ENCODE results near the gene RNU2-1.
"Not testable (repeated sequence)": the region's sequence is repeated elsewhere in the genome, so short reads cannot be mapped to it uniquely, and the experiment has no call there.

DNA sequence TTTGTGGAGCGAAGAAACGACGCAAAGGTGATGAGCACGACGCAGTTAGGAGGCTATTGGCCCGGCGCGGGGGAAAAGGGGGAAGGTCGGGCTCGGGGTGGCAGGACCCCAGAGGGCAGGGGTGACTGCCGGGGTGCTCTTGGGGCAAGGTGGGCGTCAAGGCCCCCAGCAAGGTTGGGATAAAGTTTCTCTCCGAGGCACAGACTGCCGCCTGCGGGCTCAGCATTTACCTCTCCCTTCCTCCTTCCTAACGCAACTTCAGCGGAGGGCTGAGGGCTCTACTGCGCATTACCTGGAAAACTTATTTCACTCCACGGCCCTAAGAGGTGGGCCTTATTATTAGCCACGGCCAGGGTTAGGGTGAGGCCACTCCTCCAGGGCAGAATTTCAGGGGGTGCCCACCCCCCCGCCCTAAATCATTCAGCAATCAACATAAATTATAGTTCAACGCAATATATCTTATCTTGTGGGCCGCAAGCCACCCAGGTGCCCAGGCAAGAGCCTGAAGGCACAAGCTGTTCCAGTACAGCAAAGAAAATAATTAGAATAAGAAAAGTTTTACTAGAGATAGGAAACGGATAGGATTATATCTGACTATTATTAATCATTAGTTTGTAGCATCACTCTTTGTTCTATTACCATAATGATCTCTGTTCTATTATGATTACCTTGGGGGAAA is 1.6 kb downstream of the RNU2-1 start:
- TF ChIP-seq, protein P1, sequence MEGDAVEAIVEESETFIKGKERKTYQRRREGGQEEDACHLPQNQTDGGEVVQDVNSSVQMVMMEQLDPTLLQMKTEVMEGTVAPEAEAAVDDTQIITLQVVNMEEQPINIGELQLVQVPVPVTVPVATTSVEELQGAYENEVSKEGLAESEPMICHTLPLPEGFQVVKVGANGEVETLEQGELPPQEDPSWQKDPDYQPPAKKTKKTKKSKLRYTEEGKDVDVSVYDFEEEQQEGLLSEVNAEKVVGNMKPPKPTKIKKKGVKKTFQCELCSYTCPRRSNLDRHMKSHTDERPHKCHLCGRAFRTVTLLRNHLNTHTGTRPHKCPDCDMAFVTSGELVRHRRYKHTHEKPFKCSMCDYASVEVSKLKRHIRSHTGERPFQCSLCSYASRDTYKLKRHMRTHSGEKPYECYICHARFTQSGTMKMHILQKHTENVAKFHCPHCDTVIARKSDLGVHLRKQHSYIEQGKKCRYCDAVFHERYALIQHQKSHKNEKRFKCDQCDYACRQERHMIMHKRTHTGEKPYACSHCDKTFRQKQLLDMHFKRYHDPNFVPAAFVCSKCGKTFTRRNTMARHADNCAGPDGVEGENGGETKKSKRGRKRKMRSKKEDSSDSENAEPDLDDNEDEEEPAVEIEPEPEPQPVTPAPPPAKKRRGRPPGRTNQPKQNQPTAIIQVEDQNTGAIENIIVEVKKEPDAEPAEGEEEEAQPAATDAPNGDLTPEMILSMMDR (IDR thresholded peaks at IDR 0.05 in 8 of 11, conservative IDR thresholded peaks at IDR 0.05 in 3 of 11), result not testable (repeated sequence)
- TF ChIP-seq POLR2A, POLR2AphosphoS5 (IDR thresholded peaks at IDR 0.05): not testable (repeated sequence)
